H1 (cell line): ENCODE data around the gene SLC8B1. TPM values are rescaled to one million over a fixed set of nuclear protein-coding genes. Genes with fewer than 3 reads are reported as not detected.

Experiments
- GTF2F1 ChIP-seq: IDR thresholded peaks from 2 replicates; pipeline ENCODE4 v1.6.1; 2012; ENCODE audit warnings: low read depth, low read length, improper control_type of control experiment, borderline replicate concordance
- KDM4A ChIP-seq: IDR thresholded peaks from one replicate; pipeline ENCODE4 v1.7.1; 2012; ENCODE audit warnings: low read depth, mild to moderate bottlenecking, moderate library complexity, low read length, inconsistent platforms; ENCODE audit not compliant: severe bottlenecking
- POLR2AphosphoS5 ChIP-seq: IDR thresholded peaks from 2 replicates; pipeline ENCODE4 v1.6.1; 2011; ENCODE audit warnings: low read depth, low read length
- SRF ChIP-seq: IDR thresholded peaks from 2 replicates; pipeline ENCODE4 v1.6.1; 2011; ENCODE audit warnings: mild to moderate bottlenecking, low read depth, low read length, moderate library complexity
- TAF7 ChIP-seq: optimal IDR thresholded peaks from 2 replicates; pipeline ENCODE3; 2011; ENCODE audit warnings: low read depth, mild to moderate bottlenecking, inconsistent platforms, low read length, moderate library complexity, borderline replicate concordance
- polyA plus RNA-seq, 7 experiments: library from polyadenylated mRNA; depleted of rRNA in 3 of 7; stranded (reverse) in 5 of 7; unstranded in 2 of 7; fragments of >200 nt in 5 of 7; fragments of 200-250 nt in 2 of 7; gene quantifications; 1 replicate in 5 of 7; 2 replicates in 1 of 7; 4 replicates in 1 of 7; pipeline versions ENCODE4 v1.2.1 to v1.2.3, GENCODE V29; 2011 to 2013; ENCODE audit warnings: missing spikeins in 2 of 7, mixed read lengths in 2 of 7
- total RNA-seq: library from RNA; stranded (reverse); fragmentation: NEBNext Ultra II Directional; extraction: Animal tissue kit (Norgen Biotek cat#: 25700); gene quantifications from 2 replicates; pipeline ENCODE4 v1.2.1, GENCODE V29; 2021
- TF ChIP-seq, protein P1 (sequence below): fragments of 300-600 bp; sonication (generic); IDR thresholded peaks from 2 replicates; pipeline ENCODE4 v1.7.1; 2012; ENCODE audit warnings: low read length, moderate library complexity, mild to moderate bottlenecking, inconsistent platforms; ENCODE audit not compliant: insufficient replicate concordance
- TF ChIP-seq, protein P2 (sequence below): IDR thresholded peaks from 2 replicates; pipeline ENCODE4 v1.6.1; 2011; ENCODE audit warnings: low read depth, mild to moderate bottlenecking, low read length; ENCODE audit not compliant: insufficient read depth
- TF ChIP-seq, protein P3 (sequence below): IDR thresholded peaks from 2 replicates; pipeline ENCODE4 v1.6.1; 2012; ENCODE audit warnings: inconsistent platforms

The SLC8B1 gene
- total and polyA plus RNA-seq, 2 of the 8 experiments (the other 6 are each of a cell fraction or from before 2014, with no cell fraction given) = 11.2 to 19.1 TPM

GRCh38 chr12:113358381-113359132, 23.6 kb upstream of the SLC8B1 start, which contains the start of gene PLBD2 (continued):
- TF ChIP-seq, protein P1, sequence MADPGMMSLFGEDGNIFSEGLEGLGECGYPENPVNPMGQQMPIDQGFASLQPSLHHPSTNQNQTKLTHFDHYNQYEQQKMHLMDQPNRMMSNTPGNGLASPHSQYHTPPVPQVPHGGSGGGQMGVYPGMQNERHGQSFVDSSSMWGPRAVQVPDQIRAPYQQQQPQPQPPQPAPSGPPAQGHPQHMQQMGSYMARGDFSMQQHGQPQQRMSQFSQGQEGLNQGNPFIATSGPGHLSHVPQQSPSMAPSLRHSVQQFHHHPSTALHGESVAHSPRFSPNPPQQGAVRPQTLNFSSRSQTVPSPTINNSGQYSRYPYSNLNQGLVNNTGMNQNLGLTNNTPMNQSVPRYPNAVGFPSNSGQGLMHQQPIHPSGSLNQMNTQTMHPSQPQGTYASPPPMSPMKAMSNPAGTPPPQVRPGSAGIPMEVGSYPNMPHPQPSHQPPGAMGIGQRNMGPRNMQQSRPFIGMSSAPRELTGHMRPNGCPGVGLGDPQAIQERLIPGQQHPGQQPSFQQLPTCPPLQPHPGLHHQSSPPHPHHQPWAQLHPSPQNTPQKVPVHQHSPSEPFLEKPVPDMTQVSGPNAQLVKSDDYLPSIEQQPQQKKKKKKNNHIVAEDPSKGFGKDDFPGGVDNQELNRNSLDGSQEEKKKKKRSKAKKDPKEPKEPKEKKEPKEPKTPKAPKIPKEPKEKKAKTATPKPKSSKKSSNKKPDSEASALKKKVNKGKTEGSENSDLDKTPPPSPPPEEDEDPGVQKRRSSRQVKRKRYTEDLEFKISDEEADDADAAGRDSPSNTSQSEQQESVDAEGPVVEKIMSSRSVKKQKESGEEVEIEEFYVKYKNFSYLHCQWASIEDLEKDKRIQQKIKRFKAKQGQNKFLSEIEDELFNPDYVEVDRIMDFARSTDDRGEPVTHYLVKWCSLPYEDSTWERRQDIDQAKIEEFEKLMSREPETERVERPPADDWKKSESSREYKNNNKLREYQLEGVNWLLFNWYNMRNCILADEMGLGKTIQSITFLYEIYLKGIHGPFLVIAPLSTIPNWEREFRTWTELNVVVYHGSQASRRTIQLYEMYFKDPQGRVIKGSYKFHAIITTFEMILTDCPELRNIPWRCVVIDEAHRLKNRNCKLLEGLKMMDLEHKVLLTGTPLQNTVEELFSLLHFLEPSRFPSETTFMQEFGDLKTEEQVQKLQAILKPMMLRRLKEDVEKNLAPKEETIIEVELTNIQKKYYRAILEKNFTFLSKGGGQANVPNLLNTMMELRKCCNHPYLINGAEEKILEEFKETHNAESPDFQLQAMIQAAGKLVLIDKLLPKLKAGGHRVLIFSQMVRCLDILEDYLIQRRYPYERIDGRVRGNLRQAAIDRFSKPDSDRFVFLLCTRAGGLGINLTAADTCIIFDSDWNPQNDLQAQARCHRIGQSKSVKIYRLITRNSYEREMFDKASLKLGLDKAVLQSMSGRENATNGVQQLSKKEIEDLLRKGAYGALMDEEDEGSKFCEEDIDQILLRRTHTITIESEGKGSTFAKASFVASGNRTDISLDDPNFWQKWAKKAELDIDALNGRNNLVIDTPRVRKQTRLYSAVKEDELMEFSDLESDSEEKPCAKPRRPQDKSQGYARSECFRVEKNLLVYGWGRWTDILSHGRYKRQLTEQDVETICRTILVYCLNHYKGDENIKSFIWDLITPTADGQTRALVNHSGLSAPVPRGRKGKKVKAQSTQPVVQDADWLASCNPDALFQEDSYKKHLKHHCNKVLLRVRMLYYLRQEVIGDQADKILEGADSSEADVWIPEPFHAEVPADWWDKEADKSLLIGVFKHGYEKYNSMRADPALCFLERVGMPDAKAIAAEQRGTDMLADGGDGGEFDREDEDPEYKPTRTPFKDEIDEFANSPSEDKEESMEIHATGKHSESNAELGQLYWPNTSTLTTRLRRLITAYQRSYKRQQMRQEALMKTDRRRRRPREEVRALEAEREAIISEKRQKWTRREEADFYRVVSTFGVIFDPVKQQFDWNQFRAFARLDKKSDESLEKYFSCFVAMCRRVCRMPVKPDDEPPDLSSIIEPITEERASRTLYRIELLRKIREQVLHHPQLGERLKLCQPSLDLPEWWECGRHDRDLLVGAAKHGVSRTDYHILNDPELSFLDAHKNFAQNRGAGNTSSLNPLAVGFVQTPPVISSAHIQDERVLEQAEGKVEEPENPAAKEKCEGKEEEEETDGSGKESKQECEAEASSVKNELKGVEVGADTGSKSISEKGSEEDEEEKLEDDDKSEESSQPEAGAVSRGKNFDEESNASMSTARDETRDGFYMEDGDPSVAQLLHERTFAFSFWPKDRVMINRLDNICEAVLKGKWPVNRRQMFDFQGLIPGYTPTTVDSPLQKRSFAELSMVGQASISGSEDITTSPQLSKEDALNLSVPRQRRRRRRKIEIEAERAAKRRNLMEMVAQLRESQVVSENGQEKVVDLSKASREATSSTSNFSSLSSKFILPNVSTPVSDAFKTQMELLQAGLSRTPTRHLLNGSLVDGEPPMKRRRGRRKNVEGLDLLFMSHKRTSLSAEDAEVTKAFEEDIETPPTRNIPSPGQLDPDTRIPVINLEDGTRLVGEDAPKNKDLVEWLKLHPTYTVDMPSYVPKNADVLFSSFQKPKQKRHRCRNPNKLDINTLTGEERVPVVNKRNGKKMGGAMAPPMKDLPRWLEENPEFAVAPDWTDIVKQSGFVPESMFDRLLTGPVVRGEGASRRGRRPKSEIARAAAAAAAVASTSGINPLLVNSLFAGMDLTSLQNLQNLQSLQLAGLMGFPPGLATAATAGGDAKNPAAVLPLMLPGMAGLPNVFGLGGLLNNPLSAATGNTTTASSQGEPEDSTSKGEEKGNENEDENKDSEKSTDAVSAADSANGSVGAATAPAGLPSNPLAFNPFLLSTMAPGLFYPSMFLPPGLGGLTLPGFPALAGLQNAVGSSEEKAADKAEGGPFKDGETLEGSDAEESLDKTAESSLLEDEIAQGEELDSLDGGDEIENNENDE = no peak
- TF ChIP-seq KDM4A (peak; percentile 84), GTF2F1 (0 out of 2 replicates have a peak, but pooled peaks have one; percentile 51), SRF (no peak), POLR2AphosphoS5 (peak; percentile 67), TAF7 (peak; percentile 73)
- TF ChIP-seq, protein P2, sequence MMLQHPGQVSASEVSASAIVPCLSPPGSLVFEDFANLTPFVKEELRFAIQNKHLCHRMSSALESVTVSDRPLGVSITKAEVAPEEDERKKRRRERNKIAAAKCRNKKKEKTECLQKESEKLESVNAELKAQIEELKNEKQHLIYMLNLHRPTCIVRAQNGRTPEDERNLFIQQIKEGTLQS = peak; percentile 88
- TF ChIP-seq, protein P3, sequence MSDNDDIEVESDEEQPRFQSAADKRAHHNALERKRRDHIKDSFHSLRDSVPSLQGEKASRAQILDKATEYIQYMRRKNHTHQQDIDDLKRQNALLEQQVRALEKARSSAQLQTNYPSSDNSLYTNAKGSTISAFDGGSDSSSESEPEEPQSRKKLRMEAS = peak; percentile 68
